HG03175 (cell line): Measurements from ENCODE around the gene TSPAN31.

ENCODE experiments used
- ATAC-seq: cut with Tn5 transposase; IDR thresholded peaks from one replicate; pipeline ENCODE4 v1.9.1; 2021; ENCODE audit warnings: mild to moderate bottlenecking, moderate library complexity; ENCODE audit not compliant: unreplicated experiment

The TSPAN31 gene

GRCh38 chr12:57735198-57735855, 9.5 kb upstream of the TSPAN31 start:
- ATAC-seq, result no peak

GRCh38 chr12:57735952-57736740, 8.7 kb upstream of the TSPAN31 start:
- ATAC-seq, result no peak

GRCh38 chr12:57736741-57737466, 7.9 kb upstream of the TSPAN31 start:
- ATAC-seq, result no peak

- no peak for ATAC-seq
Measured at GRCh38 chr12:57737467-57738460, 7.1 kb upstream of the TSPAN31 start.

GRCh38 chr12:57738661-57739237, 6.1 kb upstream of the TSPAN31 start, which contains the start of gene AGAP2:
Gene AGAP2 (minus strand): TSS chr12:57738742. CDS start chr12:57738246, 496 bp downstream.
- ATAC-seq, result no peak

GRCh38 chr12:57739387-57739786, 5.5 kb upstream of the TSPAN31 start:
- no peak for ATAC-seq

- no peak for ATAC-seq
Measured at GRCh38 chr12:57739914-57740538, 4.8 kb upstream of the TSPAN31 start.

GRCh38 chr12:57740656-57741412, 4.0 kb upstream of the TSPAN31 start:
- ATAC-seq, result peak; percentile 70

- ATAC-seq, result no peak
Measured at GRCh38 chr12:57741413-57741789, 3.4 kb upstream of the TSPAN31 start.

GRCh38 chr12:57741844-57742738, 2.7 kb upstream of the TSPAN31 start:
- ATAC-seq, result peak; percentile 58

- no peak for ATAC-seq
Measured at GRCh38 chr12:57743769-57744168, 1.1 kb upstream of the TSPAN31 start.

- ATAC-seq, result peak; percentile 33
Measured at GRCh38 chr12:57744194-57744776, 554 bp upstream of the TSPAN31 start.

GRCh38 chr12:57745485-57745881, 644 bp downstream of the TSPAN31 start:
- no peak for ATAC-seq

GRCh38 chr12:57746025-57746424, 1.2 kb downstream of the TSPAN31 start:
- ATAC-seq, result no peak

- no peak for ATAC-seq
Measured at GRCh38 chr12:57749061-57749460, 4.2 kb downstream of the TSPAN31 start.

- ATAC-seq, result no peak
Measured at GRCh38 chr12:57750561-57751431, 6.0 kb downstream of the TSPAN31 start.

- ATAC-seq, result no peak
Measured at GRCh38 chr12:57751432-57751787, 6.6 kb downstream of the TSPAN31 start.
